Liver (tissue), 3 donors: Measurements from ENCODE around the gene ACE2.

Experiments used
- ATF3 ChIP-seq: IDR thresholded peaks from 2 replicates; pipeline ENCODE4 v1.6.1; 2016; ENCODE audit warnings: antibody characterized with exemption
- CTCF ChIP-seq: fragments of 150-350 bp; IDR thresholded peaks from 2 replicates; pipeline ENCODE4 v1.5.1; 2017; ENCODE audit warnings: improper control_type of control experiment, low read depth, low read length; ENCODE audit not compliant: missing input control
- EGR1 ChIP-seq, 2 donors: IDR thresholded peaks; 2 replicates each; pipeline ENCODE4 v1.6.1; 2016 to 2018; ENCODE audit warnings: antibody characterized with exemption in 2 of 2, low read depth in 2 of 2
- FOXA2 ChIP-seq: IDR thresholded peaks from 2 replicates; pipeline ENCODE4 v1.6.1; 2016; ENCODE audit warnings: antibody characterized with exemption
- HNF4G ChIP-seq: IDR thresholded peaks from 2 replicates; pipeline ENCODE4 v1.6.1; 2016; ENCODE audit warnings: antibody characterized with exemption
- JUND ChIP-seq, 2 donors: IDR thresholded peaks; 2 replicates each; pipeline ENCODE4 v1.6.1; 2016; ENCODE audit warnings: antibody characterized with exemption in 2 of 2
- RAD21 ChIP-seq, 2 donors: IDR thresholded peaks; 2 replicates each; pipeline ENCODE4 v1.6.1; 2016; ENCODE audit warnings: antibody characterized with exemption in 2 of 2, mild to moderate bottlenecking in 2 of 2
- REST ChIP-seq: IDR thresholded peaks from 2 replicates; pipeline ENCODE4 v1.6.1; 2016; ENCODE audit warnings: antibody characterized with exemption, mild to moderate bottlenecking
- TAF1 ChIP-seq: conservative IDR thresholded peaks from 2 replicates; pipeline ENCODE4 v1.6.1; 2016; ENCODE audit warnings: antibody characterized with exemption, mild to moderate bottlenecking
- YY1 ChIP-seq: IDR thresholded peaks from 2 replicates; pipeline ENCODE4 v1.6.1; 2016; ENCODE audit warnings: antibody characterized with exemption, mild to moderate bottlenecking
- TF ChIP-seq, protein P1 (sequence below): IDR thresholded peaks from 2 replicates; pipeline ENCODE4 v1.6.1; 2016; ENCODE audit warnings: antibody characterized with exemption
- TF ChIP-seq, protein P2 (sequence below): IDR thresholded peaks from 2 replicates; pipeline ENCODE4 v1.6.1; 2016; ENCODE audit warnings: antibody characterized with exemption
- donor health status: healthy.
- donor health status: healthy.

DNA sequence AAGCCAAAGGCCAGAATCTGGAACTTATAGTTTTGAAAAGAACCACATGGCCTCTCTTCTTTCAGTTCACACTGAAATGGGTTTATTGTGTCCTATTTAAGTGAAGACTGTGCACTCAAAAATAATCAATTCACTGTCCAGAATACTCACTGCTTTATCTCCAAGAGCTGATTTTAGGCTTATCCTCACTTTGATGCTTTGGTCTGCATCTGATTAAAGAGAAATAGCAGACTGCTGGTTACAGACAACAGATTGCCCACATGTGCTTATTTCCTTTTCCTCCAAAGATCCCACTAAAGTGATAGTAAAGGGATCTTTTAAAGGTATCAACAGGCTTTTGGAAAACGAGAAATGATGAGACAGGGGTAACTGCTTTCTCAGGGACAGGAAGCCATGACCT, 30.6 kb downstream of the ACE2 start:
- TF ChIP-seq CTCF (no peak), HNF4G (no peak), JUND (IDR thresholded peaks at IDR 0.05) (no peak), EGR1 (IDR thresholded peaks at IDR 0.05; ENCODE audit: low read depth in 2 of 2) (no peak), RAD21 (IDR thresholded peaks at IDR 0.05) (no peak), ATF3 (no peak), TAF1 (no peak), FOXA2 (no peak), YY1 (no peak), REST (no peak)
- TF ChIP-seq, protein P1, sequence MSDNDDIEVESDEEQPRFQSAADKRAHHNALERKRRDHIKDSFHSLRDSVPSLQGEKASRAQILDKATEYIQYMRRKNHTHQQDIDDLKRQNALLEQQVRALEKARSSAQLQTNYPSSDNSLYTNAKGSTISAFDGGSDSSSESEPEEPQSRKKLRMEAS = no peak
- TF ChIP-seq, protein P2, sequence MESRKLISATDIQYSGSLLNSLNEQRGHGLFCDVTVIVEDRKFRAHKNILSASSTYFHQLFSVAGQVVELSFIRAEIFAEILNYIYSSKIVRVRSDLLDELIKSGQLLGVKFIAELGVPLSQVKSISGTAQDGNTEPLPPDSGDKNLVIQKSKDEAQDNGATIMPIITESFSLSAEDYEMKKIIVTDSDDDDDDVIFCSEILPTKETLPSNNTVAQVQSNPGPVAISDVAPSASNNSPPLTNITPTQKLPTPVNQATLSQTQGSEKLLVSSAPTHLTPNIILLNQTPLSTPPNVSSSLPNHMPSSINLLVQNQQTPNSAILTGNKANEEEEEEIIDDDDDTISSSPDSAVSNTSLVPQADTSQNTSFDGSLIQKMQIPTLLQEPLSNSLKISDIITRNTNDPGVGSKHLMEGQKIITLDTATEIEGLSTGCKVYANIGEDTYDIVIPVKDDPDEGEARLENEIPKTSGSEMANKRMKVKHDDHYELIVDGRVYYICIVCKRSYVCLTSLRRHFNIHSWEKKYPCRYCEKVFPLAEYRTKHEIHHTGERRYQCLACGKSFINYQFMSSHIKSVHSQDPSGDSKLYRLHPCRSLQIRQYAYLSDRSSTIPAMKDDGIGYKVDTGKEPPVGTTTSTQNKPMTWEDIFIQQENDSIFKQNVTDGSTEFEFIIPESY = no peak
